Uterus (tissue), 4 donors: ENCODE measurements around the gene FAM227B. TPM values are rescaled to one million over a fixed set of nuclear protein-coding genes. Genes with fewer than 3 reads are reported as not detected.
"Not testable (repeated sequence)": the region's sequence is repeated elsewhere in the genome, so short reads cannot be mapped to it uniquely, and the experiment has no call there.

ENCODE experiments used
- DNase-seq, 2 donors: peaks; one replicate each; pipeline ENCODE4 v3.0.0-alpha.2; 2019 to 2020
- H3K27ac ChIP-seq, 2 donors: fragments of 200-600 bp; sonication (generic); 1 replicate in 1 of 2; 2 replicates in 1 of 2; pipeline ENCODE4 v1.5.1; 2016 to 2018
- H3K27me3 ChIP-seq, 2 donors: fragments of 200-600 bp; sonication (generic); one replicate each; pipeline ENCODE4 v1.5.1; 2018 to 2019; ENCODE audit warnings: control low read depth in 1 of 2
- H3K36me3 ChIP-seq, 2 donors: fragments of 200-600 bp; sonication (generic); one replicate each; pipeline ENCODE4 v1.5.1; 2019; ENCODE audit warnings: control low read depth in 1 of 2
- H3K4me1 ChIP-seq, 2 donors: fragments of 200-600 bp; sonication (generic); one replicate each; pipeline ENCODE4 v1.5.1; 2018 to 2019; ENCODE audit warnings: control low read depth in 1 of 2
- H3K4me3 ChIP-seq, 2 donors: fragments of 200-600 bp; sonication (generic); 1 replicate in 1 of 2; 2 replicates in 1 of 2; pipeline ENCODE4 v1.5.1; 2018 to 2019; ENCODE audit warnings: mild to moderate bottlenecking in 1 of 2
- H3K9me3 ChIP-seq, 2 donors: fragments of 200-600 bp; sonication (generic); one replicate each; pipeline ENCODE4 v1.5.1; 2019; ENCODE audit warnings: control low read depth in 1 of 2
- CTCF ChIP-seq, 4 experiments: fragments of 200-600 bp in 2 of 4; fragments of 450-650 bp in 2 of 4; sonication (generic) in 2 of 4; IDR thresholded peaks; one replicate each; pipeline ENCODE4 v1.5.1; 2016 to 2019; ENCODE audit warnings: antibody characterized with exemption in 4 of 4, mild to moderate bottlenecking in 2 of 4, moderate library complexity in 1 of 4
- POLR2A ChIP-seq, 2 donors: fragments of 450-650 bp; IDR thresholded peaks; one replicate each; pipeline ENCODE4 v1.6.1; 2016; ENCODE audit warnings: antibody characterized with exemption in 2 of 2, mild to moderate bottlenecking in 1 of 2, moderate library complexity in 1 of 2
- intact Hi-C: fragments of 100-400 bp; cut with DNase I; formaldehyde crosslinking; loops from one replicate; pipeline ENCODE4 v1.15.1; 2023; ENCODE audit warnings: low total_unique reads
- total RNA-seq, 4 donors: library from RNA; depleted of rRNA in 3 of 4; stranded (reverse); fragments of >200 nt in 3 of 4; gene quantifications; one replicate each; pipeline versions ENCODE4 v1.1.0 to v1.2.4, GENCODE V29; 2014 to 2023
- donor health status: DM: yes; HTN: yes; CAD: no.

Gene FAM227B
- total RNA-seq, 4 donors from 2014 or later, result 2.6 to 15.7 (median 9.9) TPM

GRCh38 chr15:49472338-49472737, 148.3 kb downstream of the FAM227B start:
- Histone ChIP-seq H3K4me3 (no peak overlapping the region), H3K9me3 (no peaks in the 10 kb centered on the region), H3K4me1 (peaks cover 0 to 10% of the 10 kb centered on the region in 2 donors), H3K36me3 (no peaks in the 10 kb centered on the region), H3K27ac (peak overlapping the region; percentile 71 to 85), H3K27me3 (no peaks in the 10 kb centered on the region)
- TF ChIP-seq POLR2A (IDR thresholded peaks at IDR 0.05) (no peak), CTCF (IDR thresholded peaks at IDR 0.05) (no peak)
- intact Hi-C loops, result no loop called here
- no peak for DNase-seq

- peak overlapping the region; percentile 71 to 85 for H3K27ac ChIP-seq
Observed at GRCh38 chr15:49471733-49472132, 148.9 kb downstream of the FAM227B start.

GRCh38 chr15:49471248-49471647, 149.4 kb downstream of the FAM227B start:
- H3K27me3 ChIP-seq, intact Hi-C loops, H3K4me3 ChIP-seq, H3K9me3 ChIP-seq, H3K36me3 ChIP-seq, H3K4me1 ChIP-seq: not testable (repeated sequence)
- H3K27ac ChIP-seq, result peak overlapping the region; percentile 71 to 85
- peak in 1 of 2 donors; percentile 29 for DNase-seq

More at GRCh38 chr15:49471733-49472132, 148.9 kb downstream of the FAM227B start:
- intact Hi-C loops, result no loop called here
- Histone ChIP-seq H3K4me3 (no peak overlapping the region), H3K27me3 (no peaks in the 10 kb centered on the region), H3K36me3 (no peaks in the 10 kb centered on the region), H3K9me3 (no peaks in the 10 kb centered on the region), H3K4me1 (peaks cover 0 to 10% of the 10 kb centered on the region in 2 donors)
- peak in 1 of 2 donors; percentile 24 for DNase-seq
- TF ChIP-seq CTCF (IDR thresholded peaks at IDR 0.05) (no peak), POLR2A (IDR thresholded peaks at IDR 0.05) (no peak)

DNA sequence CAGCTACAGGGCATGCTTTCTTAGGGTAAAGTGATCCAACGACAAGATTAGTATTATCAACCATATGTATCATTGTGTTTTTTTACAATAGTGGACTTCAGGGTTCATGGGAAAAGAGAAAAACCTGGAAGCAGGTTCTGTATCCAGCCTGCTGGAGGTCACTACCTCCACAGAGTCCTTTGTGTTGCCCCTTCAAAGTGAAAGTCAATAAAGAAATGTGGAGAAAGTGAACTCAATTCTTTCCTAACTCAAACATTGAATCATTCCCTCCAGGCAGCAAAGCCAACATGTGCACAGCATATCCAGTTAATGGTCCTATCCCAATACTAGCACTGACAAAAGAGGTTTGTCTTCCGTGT, 152.2 kb downstream of the FAM227B start:
- no peaks in the 10 kb centered on the region for H3K27me3 ChIP-seq
- intact Hi-C loops, result no loop called here
- DNase-seq, result peak in 1 of 2 donors; percentile 32
- H3K27ac ChIP-seq, result peak overlapping the region; percentile 71 to 85
- no peak overlapping the region for H3K4me3 ChIP-seq
- H3K36me3 ChIP-seq, result no peaks in the 10 kb centered on the region
- peaks cover 0 to 10% of the 10 kb centered on the region in 2 donors for H3K4me1 ChIP-seq
- TF ChIP-seq POLR2A (IDR thresholded peaks at IDR 0.05) (no peak), CTCF (IDR thresholded peaks at IDR 0.05) (no peak)
- no peaks in the 10 kb centered on the region for H3K9me3 ChIP-seq

GRCh38 chr15:49467746-49468480, 152.7 kb downstream of the FAM227B start:
- H3K36me3 ChIP-seq, result no peaks in the 10 kb centered on the region
- H3K27me3 ChIP-seq, result no peaks in the 10 kb centered on the region
- intact Hi-C loops, result no loop called here
- no peak overlapping the region for H3K4me3 ChIP-seq
- TF ChIP-seq POLR2A (IDR thresholded peaks at IDR 0.05), result no peak
- TF ChIP-seq CTCF (IDR thresholded peaks at IDR 0.05), result no peak
- H3K9me3 ChIP-seq, result no peaks in the 10 kb centered on the region
- H3K27ac ChIP-seq, result peak overlapping the region; percentile 77 to 85
- no peak for DNase-seq
- peaks cover 1 to 10% of the 10 kb centered on the region in 2 donors for H3K4me1 ChIP-seq
